Subcutaneous abdominal adipose tissue (tissue), 5 donors: ENCODE data around the gene GLI3.

Experiments
- H3K27ac ChIP-seq: one replicate; pipeline ENCODE4 v1.7.0; 2013; ENCODE audit warnings: low read depth, mild to moderate bottlenecking, inconsistent platforms, low read length, moderate library complexity
- H3K27me3 ChIP-seq, 5 donors: one replicate each; pipeline ENCODE4 v1.7.0; 2013; ENCODE audit warnings: low read length in 5 of 5, inconsistent platforms in 1 of 5; ENCODE audit not compliant: control insufficient read depth in 5 of 5, insufficient read depth in 4 of 5
- H3K36me3 ChIP-seq, 5 donors: one replicate each; pipeline ENCODE4 v1.7.0; 2013; ENCODE audit warnings: low read length in 5 of 5; ENCODE audit not compliant: control insufficient read depth in 5 of 5, insufficient read depth in 5 of 5
- H3K4me1 ChIP-seq, 5 donors: one replicate each; pipeline ENCODE4 v1.7.0; 2013; ENCODE audit warnings: low read length in 5 of 5, mild to moderate bottlenecking in 3 of 5, moderate library complexity in 1 of 5; ENCODE audit not compliant: control insufficient read depth in 5 of 5, insufficient read depth in 5 of 5
- H3K4me3 ChIP-seq, 5 donors: one replicate each; pipeline ENCODE4 v1.7.0; 2013; ENCODE audit warnings: low read length in 5 of 5, low read depth in 1 of 5
- H3K9ac ChIP-seq, 5 donors: one replicate each; pipeline ENCODE4 v1.7.0; 2013; ENCODE audit warnings: low read length in 5 of 5, mild to moderate bottlenecking in 4 of 5, moderate library complexity in 3 of 5
- H3K9me3 ChIP-seq, 5 donors: one replicate each; pipeline ENCODE4 v1.7.0; 2013; ENCODE audit warnings: low read length in 5 of 5; ENCODE audit not compliant: control insufficient read depth in 5 of 5
- donor health status: healthy.
- donor health status: healthy.
- donor health status: healthy.
- donor health status: healthy.
- donor health status: healthy.

GLI3 gene

GRCh38 chr7:42186151-42186550 is 50.9 kb downstream of the GLI3 start:
- Histone ChIP-seq H3K27me3 (no peaks in the 10 kb centered on the region), H3K9me3 (no peaks in the 10 kb centered on the region), H3K27ac (no peak overlapping the region), H3K36me3 (no peaks in the 10 kb centered on the region), H3K4me3 (no peak overlapping the region), H3K4me1 (peaks cover 2 to 10% (median 5%) of the 10 kb centered on the region in 5 donors), H3K9ac (no peak overlapping the region)

- Histone ChIP-seq H3K4me3 (no peak overlapping the region), H3K27ac (no peak overlapping the region), H3K9ac (no peak overlapping the region), H3K4me1 (peaks cover 2 to 13% (median 8%) of the 10 kb centered on the region in 5 donors), H3K9me3 (no peaks in the 10 kb centered on the region), H3K27me3 (no peaks in the 10 kb centered on the region), H3K36me3 (no peaks in the 10 kb centered on the region)
These were observed 51.3 kb downstream of the GLI3 start for GRCh38 chr7:42185726-42186125.

DNA sequence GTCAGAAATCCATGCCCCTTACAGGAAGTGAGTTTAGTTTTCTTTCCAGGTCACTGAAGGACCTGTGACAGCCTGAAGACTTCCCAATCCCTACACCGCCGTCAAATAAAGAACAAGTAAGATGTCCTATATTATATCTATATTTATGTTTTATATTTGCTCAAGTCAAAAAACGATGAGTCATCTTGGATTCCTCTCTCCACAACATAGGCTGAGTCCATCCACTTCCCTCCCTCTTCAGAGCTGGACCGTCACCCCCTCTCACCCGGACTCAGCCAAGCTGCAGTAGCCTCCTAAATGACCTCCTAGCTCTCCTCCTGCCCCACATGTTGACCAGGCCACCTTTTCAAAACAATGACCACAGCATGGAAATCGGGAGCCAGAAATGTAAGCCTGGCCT is 53.5 kb downstream of the GLI3 start:
- Histone ChIP-seq H3K27ac (no peak overlapping the region), H3K4me3 (no peak overlapping the region)

GRCh38 chr7:42181566-42181965 is 55.4 kb downstream of the GLI3 start:
- Histone ChIP-seq H3K27me3 (no peaks in the 10 kb centered on the region), H3K27ac (no peak overlapping the region), H3K9ac (no peak overlapping the region), H3K4me1 (peaks cover 2 to 31% (median 15%) of the 10 kb centered on the region in 5 donors), H3K4me3 (no peak overlapping the region), H3K9me3 (no peaks in the 10 kb centered on the region), H3K36me3 (no peaks in the 10 kb centered on the region)

More for the DNA sequence above, 53.5 kb downstream of the GLI3 start:
- Histone ChIP-seq H3K36me3 (no peaks in the 10 kb centered on the region), H3K9ac (no peak overlapping the region), H3K4me1 (peaks cover 2 to 25% (median 15%) of the 10 kb centered on the region in 5 donors), H3K9me3 (no peaks in the 10 kb centered on the region), H3K27me3 (no peaks in the 10 kb centered on the region)

DNA sequence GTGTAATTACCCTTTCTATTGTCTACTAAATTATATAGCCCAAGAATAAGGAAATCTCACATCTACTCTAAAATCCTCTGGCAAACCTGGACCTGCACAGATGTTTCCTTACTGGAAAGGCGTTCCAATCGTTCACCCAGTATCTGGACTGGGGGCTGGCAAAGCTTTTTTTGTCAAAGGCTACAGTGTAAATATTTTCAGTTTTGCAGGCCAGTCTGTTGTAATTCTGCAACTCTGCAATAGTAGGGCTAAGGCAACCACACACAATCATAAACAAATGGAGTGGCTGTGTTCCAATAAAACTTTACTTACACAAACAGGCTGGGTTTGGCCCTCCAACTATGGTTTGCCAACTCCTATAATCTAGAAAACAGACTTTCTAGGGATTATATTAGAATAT is 56.2 kb downstream of the GLI3 start:
- peaks cover 1 to 36% (median 13%) of the 10 kb centered on the region in 5 donors for H3K4me1 ChIP-seq
- no peaks in the 10 kb centered on the region for H3K9me3 ChIP-seq
- H3K9ac ChIP-seq = no peak overlapping the region
- H3K27ac ChIP-seq = peak overlapping the region; percentile 20
- H3K36me3 ChIP-seq = no peaks in the 10 kb centered on the region
- H3K4me3 ChIP-seq = no peak overlapping the region
- no peaks in the 10 kb centered on the region for H3K27me3 ChIP-seq

GRCh38 chr7:42176724-42177101 is 60.3 kb downstream of the GLI3 start:
- peak overlapping the region; percentile 47 for H3K27ac ChIP-seq
- H3K4me1 ChIP-seq = peaks cover 1 to 49% (median 25%) of the 10 kb centered on the region in 5 donors
- no peaks in the 10 kb centered on the region for H3K36me3 ChIP-seq
- no peaks in the 10 kb centered on the region for H3K9me3 ChIP-seq
- H3K4me3 ChIP-seq = no peak overlapping the region
- no peak overlapping the region for H3K9ac ChIP-seq
- H3K27me3 ChIP-seq = no peaks in the 10 kb centered on the region

DNA sequence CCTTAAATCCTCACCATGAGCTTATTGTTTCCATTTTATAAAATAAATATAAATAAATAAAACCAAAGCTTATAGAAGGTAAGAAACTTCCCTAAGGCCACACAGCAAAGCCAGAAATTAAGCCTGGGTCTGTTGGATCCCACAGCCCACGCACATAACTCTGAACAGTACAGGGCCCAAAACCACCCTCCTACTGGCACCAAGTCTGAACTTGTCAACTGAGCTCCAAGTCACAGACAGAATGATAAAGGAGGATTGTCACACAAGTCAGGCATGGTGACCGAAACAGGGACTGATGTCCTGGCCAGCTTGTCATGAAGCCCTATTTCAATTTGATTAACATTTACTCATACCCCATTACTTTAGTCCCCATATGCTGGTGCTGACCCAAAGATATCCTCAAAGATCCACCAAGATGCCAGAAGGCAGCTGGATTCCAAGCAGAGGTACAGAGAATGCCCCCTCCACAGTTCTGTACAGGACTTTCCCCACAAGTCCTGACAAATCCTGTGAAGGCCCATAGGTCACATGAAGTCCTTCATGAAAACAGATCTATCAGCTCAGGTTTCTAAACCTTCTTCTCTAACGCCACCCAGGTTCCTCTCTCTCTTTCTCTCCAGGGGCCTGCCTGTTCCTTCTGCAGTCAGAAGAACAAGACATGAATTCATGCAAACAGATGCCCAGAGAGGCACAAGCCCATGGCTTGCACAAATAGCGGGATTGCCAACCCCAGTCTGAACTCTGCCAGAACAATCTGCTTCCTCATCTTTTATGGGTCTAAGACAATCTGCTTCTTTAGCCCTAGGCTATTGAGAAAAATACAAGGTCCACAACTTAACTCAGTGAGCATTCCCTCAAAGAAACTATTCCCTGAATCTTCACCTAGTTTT is 60.9 kb downstream of the GLI3 start:
- Histone ChIP-seq H3K9ac (peak overlapping the region in 1 of 5 donors; percentile 22), H3K27ac (peak overlapping the region; percentile 47), H3K36me3 (no peaks in the 10 kb centered on the region)

GRCh38 chr7:42174391-42174912 is 62.6 kb downstream of the GLI3 start:
- Histone ChIP-seq H3K4me3 (no peak overlapping the region), H3K9me3 (no peaks in the 10 kb centered on the region), H3K4me1 (peaks cover 0 to 34% (median 19%) of the 10 kb centered on the region in 5 donors), H3K9ac (no peak overlapping the region), H3K27ac (peak overlapping the region; percentile 78), H3K27me3 (no peaks in the 10 kb centered on the region), H3K36me3 (no peaks in the 10 kb centered on the region)

More for the DNA sequence above, 60.9 kb downstream of the GLI3 start:
- H3K4me3 ChIP-seq = no peak overlapping the region
- no peaks in the 10 kb centered on the region for H3K27me3 ChIP-seq
- H3K4me1 ChIP-seq = peaks cover 0 to 49% (median 27%) of the 10 kb centered on the region in 5 donors
- H3K9me3 ChIP-seq = no peaks in the 10 kb centered on the region

DNA sequence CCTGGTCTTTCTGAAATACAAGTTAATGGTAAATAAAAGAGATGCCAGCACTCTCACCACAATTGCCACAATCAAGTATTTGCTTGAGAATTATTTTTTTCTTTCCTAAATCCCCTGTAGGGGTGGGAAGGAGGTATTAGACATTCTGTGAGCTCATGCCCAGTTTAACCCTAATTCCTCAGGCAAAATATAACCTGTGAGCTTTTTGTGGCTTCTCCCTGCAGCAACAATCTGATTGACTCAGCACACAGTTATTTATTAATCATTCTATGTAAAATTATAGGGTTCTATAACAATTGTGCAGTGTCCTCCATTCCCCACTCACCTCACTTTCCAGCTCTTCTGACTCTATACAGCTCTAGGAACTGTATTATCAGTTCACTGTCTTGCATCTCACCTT is 66.3 kb downstream of the GLI3 start:
- H3K36me3 ChIP-seq = no peaks in the 10 kb centered on the region
- H3K4me1 ChIP-seq = peaks cover 0 to 21% (median 19%) of the 10 kb centered on the region in 5 donors
- no peak overlapping the region for H3K27ac ChIP-seq

DNA sequence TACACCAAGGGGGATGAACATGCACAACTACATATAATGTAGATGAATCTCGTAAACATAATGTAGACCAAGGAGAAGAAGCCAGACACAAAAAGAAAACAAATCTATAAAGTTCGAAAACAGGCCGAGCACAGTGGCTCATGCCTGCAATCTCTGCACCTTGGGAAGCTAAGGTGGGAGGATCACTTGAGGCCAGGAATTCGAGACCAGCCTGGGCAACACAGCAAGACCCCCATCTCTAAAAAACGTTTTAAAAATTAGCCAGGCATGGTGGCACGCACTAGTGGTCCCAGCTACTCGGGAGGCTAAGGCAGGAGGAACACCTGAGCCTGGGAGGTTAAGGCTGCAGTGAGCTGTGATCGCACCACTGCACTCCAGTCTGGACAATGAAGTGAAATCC is 68.5 kb downstream of the GLI3 start:
- Histone ChIP-seq H3K4me3 (no peak overlapping the region), H3K9me3 (no peaks in the 10 kb centered on the region), H3K36me3 (no peaks in the 10 kb centered on the region), H3K27ac (no peak overlapping the region), H3K27me3 (no peaks in the 10 kb centered on the region), H3K9ac (no peak overlapping the region), H3K4me1 (peaks cover 0 to 9% (median 4%) of the 10 kb centered on the region in 5 donors)

More for the DNA sequence above, 66.3 kb downstream of the GLI3 start:
- H3K4me3 ChIP-seq = no peak overlapping the region
- no peaks in the 10 kb centered on the region for H3K9me3 ChIP-seq
- H3K27me3 ChIP-seq = no peaks in the 10 kb centered on the region
- H3K9ac ChIP-seq = no peak overlapping the region
